H9 (cell line): ENCODE measurements around the gene RNASEH2B. TPM values are rescaled to one million over a fixed set of nuclear protein-coding genes. Genes with fewer than 3 reads are reported as not detected.

Experiments
- DNase-seq: peaks from one replicate; pipeline ENCODE4 v3.0.0-alpha.2; 2017
- H2AFZ ChIP-seq: one replicate; pipeline ENCODE4 v1.6.1; 2013; ENCODE audit warnings: mild to moderate bottlenecking, low read length, control low read depth, moderate library complexity
- H2AK5ac ChIP-seq: 2 replicates; pipeline ENCODE4 v1.6.1; 2013; ENCODE audit warnings: low read length, control low read depth, mixed read lengths; ENCODE audit not compliant: insufficient read length
- H2BK120ac ChIP-seq: one replicate; pipeline ENCODE4 v1.6.1; 2013; ENCODE audit warnings: low read depth, mild to moderate bottlenecking, low read length, control low read depth, inconsistent platforms; ENCODE audit not compliant: poor library complexity, severe bottlenecking
- H2BK12ac ChIP-seq: 2 replicates; pipeline ENCODE4 v1.6.1; 2013; ENCODE audit warnings: low read length, control low read depth, mixed read lengths, low read depth; ENCODE audit not compliant: insufficient read length
- H2BK15ac ChIP-seq: 2 replicates; pipeline ENCODE4 v1.6.1; 2013; ENCODE audit warnings: low read depth, low read length, control low read depth
- H2BK20ac ChIP-seq: one replicate; pipeline ENCODE4 v1.6.1; 2013; ENCODE audit warnings: low read depth, mild to moderate bottlenecking, low read length, control low read depth, inconsistent platforms; ENCODE audit not compliant: poor library complexity, severe bottlenecking
- H2BK5ac ChIP-seq: 2 replicates; pipeline ENCODE4 v1.6.1; 2013; ENCODE audit warnings: low read length, control low read depth, mixed read lengths; ENCODE audit not compliant: insufficient read length
- H3K14ac ChIP-seq: 2 replicates; pipeline ENCODE4 v1.6.1; 2013; ENCODE audit warnings: low read length, control low read depth; ENCODE audit not compliant: insufficient read depth
- H3K18ac ChIP-seq: 2 replicates; pipeline ENCODE4 v1.6.1; 2013; ENCODE audit warnings: low read depth, mild to moderate bottlenecking, mixed read lengths, low read length, control low read depth; ENCODE audit not compliant: insufficient read length
- H3K23ac ChIP-seq: 2 replicates; pipeline ENCODE4 v1.6.1; 2013; ENCODE audit warnings: low read length, control low read depth, mixed read lengths, low read depth; ENCODE audit not compliant: insufficient read length
- H3K23me2 ChIP-seq: 2 replicates; pipeline ENCODE4 v1.6.1; 2013; ENCODE audit warnings: low read depth, mild to moderate bottlenecking, mixed read lengths, low read length, control low read depth; ENCODE audit not compliant: insufficient read length, poor library complexity, severe bottlenecking
- H3K27ac ChIP-seq: 2 replicates; pipeline ENCODE4 v1.5.1; 2013; ENCODE audit warnings: low read length, control low read depth, mixed read lengths, low read depth; ENCODE audit not compliant: insufficient read length
- H3K27me3 ChIP-seq: 2 replicates; pipeline ENCODE4 v1.6.1; 2013; ENCODE audit warnings: low read length, control low read depth, inconsistent platforms; ENCODE audit not compliant: insufficient read depth
- H3K4ac ChIP-seq: 2 replicates; pipeline ENCODE4 v1.6.1; 2013; ENCODE audit warnings: low read depth, mild to moderate bottlenecking, control low read depth, inconsistent platforms, low read length, moderate library complexity
- H3K4me1 ChIP-seq: 2 replicates; pipeline ENCODE4 v1.6.1; 2013; ENCODE audit warnings: low read length, control low read depth, inconsistent platforms; ENCODE audit not compliant: insufficient read depth
- H3K4me2 ChIP-seq: 2 replicates; pipeline ENCODE4 v1.6.1; 2013; ENCODE audit warnings: low read length, control low read depth, mixed read lengths; ENCODE audit not compliant: insufficient read length, insufficient read depth
- H3K56ac ChIP-seq: 2 replicates; pipeline ENCODE4 v1.6.1; 2013; ENCODE audit warnings: low read depth, mild to moderate bottlenecking, mixed read lengths, low read length, control low read depth; ENCODE audit not compliant: insufficient read length
- H3K79me1 ChIP-seq: 2 replicates; pipeline ENCODE4 v1.6.1; 2013; ENCODE audit warnings: low read depth, mild to moderate bottlenecking, moderate library complexity, low read length, control low read depth, inconsistent platforms; ENCODE audit not compliant: insufficient read depth, poor library complexity, severe bottlenecking
- H3K79me2 ChIP-seq: 2 replicates; pipeline ENCODE4 v1.6.1; 2013; ENCODE audit warnings: low read length, control low read depth, inconsistent platforms; ENCODE audit not compliant: insufficient read depth
- H3K9ac ChIP-seq: 2 replicates; pipeline ENCODE4 v1.6.1; 2013; ENCODE audit warnings: low read length, control low read depth, mixed read lengths; ENCODE audit not compliant: insufficient read length; ENCODE audit errors: extremely low read depth
- H3K9me3 ChIP-seq: one replicate; pipeline ENCODE4 v1.6.1; 2013; ENCODE audit warnings: low read depth, low read length, inconsistent platforms; ENCODE audit not compliant: control insufficient read depth
- H3T11ph ChIP-seq: one replicate; pipeline ENCODE4 v1.6.1; 2013; ENCODE audit warnings: mild to moderate bottlenecking, low read length, control low read depth, inconsistent platforms
- H4K20me1 ChIP-seq: one replicate; pipeline ENCODE4 v1.6.1; 2013; ENCODE audit not compliant: control insufficient read depth, insufficient read length, insufficient read depth
- H4K5ac ChIP-seq: 2 replicates; pipeline ENCODE4 v1.6.1; 2013; ENCODE audit warnings: low read depth, mild to moderate bottlenecking, mixed read lengths, low read length, control low read depth; ENCODE audit not compliant: insufficient read length
- H4K8ac ChIP-seq: replicated peaks from 2 replicates; pipeline ENCODE4 v1.6.1; 2013; ENCODE audit warnings: low read length, control low read depth, mixed read lengths, low read depth; ENCODE audit not compliant: insufficient read length
- H4K91ac ChIP-seq: 2 replicates; pipeline ENCODE4 v1.6.1; 2013; ENCODE audit warnings: low read depth, mild to moderate bottlenecking, moderate library complexity, mixed read lengths, low read length, control low read depth; ENCODE audit not compliant: insufficient read length
- H3K27ac Mint-ChIP-seq, 3 experiments: 2 replicates in 2 of 3; 3 replicates in 1 of 3; pipeline ENCODE4 v1.8.0; 2020 to 2021; ENCODE audit warnings: mixed read lengths in 3 of 3, mild to moderate bottlenecking in 1 of 3, moderate library complexity in 1 of 3
- H3K27me3 Mint-ChIP-seq: 2 replicates; pipeline ENCODE4 v1.8.0; 2021; ENCODE audit warnings: low read depth, mild to moderate bottlenecking, moderate library complexity, mixed read lengths
- H3K36me3 Mint-ChIP-seq, 3 experiments: 2 replicates in 2 of 3; 3 replicates in 1 of 3; pipeline ENCODE4 v1.8.0; 2020 to 2021; ENCODE audit warnings: low read depth in 3 of 3, mixed read lengths in 3 of 3; ENCODE audit not compliant: insufficient read depth in 1 of 3
- H3K4me1 Mint-ChIP-seq, 2 experiments: 2 replicates each; pipeline ENCODE4 v1.8.0; 2020; ENCODE audit warnings: mixed read lengths in 2 of 2
- H3K4me3 Mint-ChIP-seq, 2 experiments: 2 replicates in 1 of 2; 3 replicates in 1 of 2; pipeline ENCODE4 v1.8.0; 2020 to 2021; ENCODE audit warnings: mild to moderate bottlenecking in 2 of 2, mixed read lengths in 2 of 2, moderate library complexity in 1 of 2
- H3K9me3 Mint-ChIP-seq, 2 experiments: 2 replicates in 1 of 2; 3 replicates in 1 of 2; pipeline ENCODE4 v1.8.0; 2020; ENCODE audit warnings: mild to moderate bottlenecking in 2 of 2, mixed read lengths in 2 of 2, moderate library complexity in 1 of 2
- WGBS: extraction: QIAGEN DNeasy Blood & Tissue Kit; methylation state at CpG from one replicate; pipeline ENCODE4 v1.1.7; 2013; ENCODE audit warnings: missing lambda C conversion rate, low lambda C conversion rate, mixed read lengths; ENCODE audit not compliant: insufficient read length; ENCODE audit errors: extremely low coverage; 5-methylcytosine and 5-hydroxymethylcytosine counted together
- total RNA-seq: library from RNA; stranded (reverse); gene quantifications from 2 replicates; pipeline ENCODE4 v1.2.1, GENCODE V29; 2021
- TF ChIP-seq, protein P1 (sequence below): fragments of 200-600 bp; sonication (generic); conservative IDR thresholded peaks from 3 replicates; pipeline ENCODE4 v1.8.0; 2021; ENCODE audit warnings: antibody characterized with exemption, mild to moderate bottlenecking

RNASEH2B gene
- total RNA-seq, 1 experiment from 2014 or later = 53.9 TPM

DNA sequence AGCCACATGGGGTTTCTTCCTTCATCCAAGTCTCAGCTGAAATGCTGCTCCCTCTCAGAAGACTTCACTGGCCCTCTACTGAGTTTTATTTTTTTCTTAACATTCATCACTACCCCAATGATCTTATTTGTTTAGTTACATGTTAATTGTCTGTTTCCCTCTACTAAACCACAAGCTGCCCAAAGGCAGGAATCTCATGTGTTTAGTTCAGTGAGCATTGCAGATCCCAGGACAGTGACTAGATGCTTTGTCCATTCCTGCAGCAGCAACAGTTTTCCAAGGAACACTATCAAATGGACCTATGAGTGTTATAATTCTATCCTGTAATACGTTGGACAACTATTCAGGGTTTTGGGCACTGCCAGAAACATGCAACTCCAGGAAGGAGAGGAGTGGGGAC lies 93.1 kb downstream of the RNASEH2B start:
- H3K9me3 ChIP-seq = no peaks in the 10 kb centered on the region
- H3K4me3 Mint-ChIP-seq = no peak overlapping the region
- H2AFZ ChIP-seq = no peak overlapping the region
- H3K27ac Mint-ChIP-seq = no peak overlapping the region; a peak in 1 of 7 replicates
- H3T11ph ChIP-seq = no peak overlapping the region
- H3K4me1 ChIP-seq = 0 out of 2 replicates have a peak, but pooled peaks cover 2% of the 10 kb centered on the region
- H3K56ac ChIP-seq = no peak overlapping the region
- no peak overlapping the region for H3K18ac ChIP-seq
- no peaks in the 10 kb centered on the region for H3K79me2 ChIP-seq
- no peaks in the 10 kb centered on the region for H3K23me2 ChIP-seq
- no peak overlapping the region for H2BK12ac ChIP-seq
- no peak overlapping the region for H4K91ac ChIP-seq
- no peak overlapping the region for H2AK5ac ChIP-seq
- H3K9ac ChIP-seq = no peak overlapping the region
- H4K8ac ChIP-seq = no peak overlapping the region
- no peak overlapping the region for H2BK20ac ChIP-seq
- H3K36me3 Mint-ChIP-seq = no peaks in the 10 kb centered on the region
- H3K27ac ChIP-seq = no peak overlapping the region
- no peaks in the 10 kb centered on the region for H3K27me3 ChIP-seq
- no peak overlapping the region; the same call in 1 of the 2 replicates for H3K14ac ChIP-seq
- H4K20me1 ChIP-seq = no peaks in the 10 kb centered on the region
- peaks cover 3% of the 10 kb centered on the region for H3K27me3 Mint-ChIP-seq
- H2BK5ac ChIP-seq = no peak overlapping the region
- H2BK120ac ChIP-seq = no peak overlapping the region
- WGBS = no CpG with 5 or more reads among the region's 1 CpG
- no peak overlapping the region for H4K5ac ChIP-seq
- TF ChIP-seq, protein P1, sequence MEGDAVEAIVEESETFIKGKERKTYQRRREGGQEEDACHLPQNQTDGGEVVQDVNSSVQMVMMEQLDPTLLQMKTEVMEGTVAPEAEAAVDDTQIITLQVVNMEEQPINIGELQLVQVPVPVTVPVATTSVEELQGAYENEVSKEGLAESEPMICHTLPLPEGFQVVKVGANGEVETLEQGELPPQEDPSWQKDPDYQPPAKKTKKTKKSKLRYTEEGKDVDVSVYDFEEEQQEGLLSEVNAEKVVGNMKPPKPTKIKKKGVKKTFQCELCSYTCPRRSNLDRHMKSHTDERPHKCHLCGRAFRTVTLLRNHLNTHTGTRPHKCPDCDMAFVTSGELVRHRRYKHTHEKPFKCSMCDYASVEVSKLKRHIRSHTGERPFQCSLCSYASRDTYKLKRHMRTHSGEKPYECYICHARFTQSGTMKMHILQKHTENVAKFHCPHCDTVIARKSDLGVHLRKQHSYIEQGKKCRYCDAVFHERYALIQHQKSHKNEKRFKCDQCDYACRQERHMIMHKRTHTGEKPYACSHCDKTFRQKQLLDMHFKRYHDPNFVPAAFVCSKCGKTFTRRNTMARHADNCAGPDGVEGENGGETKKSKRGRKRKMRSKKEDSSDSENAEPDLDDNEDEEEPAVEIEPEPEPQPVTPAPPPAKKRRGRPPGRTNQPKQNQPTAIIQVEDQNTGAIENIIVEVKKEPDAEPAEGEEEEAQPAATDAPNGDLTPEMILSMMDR = no peak
- peaks cover 30 to 31% of the 10 kb centered on the region in 2 experiments for H3K4me1 Mint-ChIP-seq
- no peak for DNase-seq
- no peak overlapping the region for H3K4me2 ChIP-seq
- no peaks in the 10 kb centered on the region for H3K9me3 Mint-ChIP-seq
- H3K4ac ChIP-seq = no peak overlapping the region
- no peaks in the 10 kb centered on the region for H3K79me1 ChIP-seq
- H2BK15ac ChIP-seq = no peak overlapping the region
- H3K23ac ChIP-seq = no peak overlapping the region
